DOHH2 (cell line): ENCODE measurements around the gene GABRR2.
A peak's percentile ranks its signal among the peaks of the same experiment; 100 is the strongest.

Experiments
- H3F3A ChIP-seq: fragments of 200-600 bp; sonication (generic), shearing (Covaris generic); 2 replicates; pipeline ENCODE4 v1.6.0; 2016; ENCODE audit warnings: antibody characterized with exemption, mild to moderate bottlenecking; ENCODE audit not compliant: control insufficient read depth, insufficient read depth
- H3K27ac ChIP-seq: fragments of 200-600 bp; sonication (generic); 2 replicates; pipeline ENCODE4 v1.5.1; 2014; ENCODE audit warnings: low read depth, mild to moderate bottlenecking, low read length, moderate library complexity
- H3K27me3 ChIP-seq: fragments of 200-600 bp; sonication (generic); 2 replicates; pipeline ENCODE4 v1.6.1; 2014; ENCODE audit warnings: mild to moderate bottlenecking, low read length, mixed read lengths; ENCODE audit not compliant: control insufficient read depth
- H3K36me3 ChIP-seq: fragments of 200-600 bp; sonication (generic); 2 replicates; pipeline ENCODE4 v1.6.1; 2014; ENCODE audit warnings: mild to moderate bottlenecking, low read length, moderate library complexity, mixed read lengths; ENCODE audit not compliant: control insufficient read depth
- H3K4me1 ChIP-seq: fragments of 200-600 bp; sonication (generic); 2 replicates; pipeline ENCODE4 v1.6.1; 2014; ENCODE audit warnings: mild to moderate bottlenecking, low read length, mixed read lengths; ENCODE audit not compliant: control insufficient read depth
- H3K4me2 ChIP-seq: fragments of 200-600 bp; sonication (generic); 2 replicates; pipeline ENCODE4 v1.6.0; 2014; ENCODE audit warnings: mild to moderate bottlenecking, low read length, moderate library complexity
- H3K4me3 ChIP-seq: fragments of 200-600 bp; sonication (generic); 2 replicates; pipeline ENCODE4 v1.5.1; 2014; ENCODE audit warnings: mild to moderate bottlenecking, low read length, mixed read lengths
- H3K79me2 ChIP-seq: fragments of 200-600 bp; sonication (generic); 2 replicates; pipeline ENCODE4 v1.6.1; 2014; ENCODE audit warnings: mild to moderate bottlenecking, low read length, mixed read lengths; ENCODE audit not compliant: control insufficient read depth
- H3K9me2 ChIP-seq: fragments of 200-600 bp; sonication (generic); replicated peaks from 2 replicates; pipeline ENCODE4 v1.6.1; 2014; ENCODE audit warnings: mild to moderate bottlenecking, low read length, mixed read lengths; ENCODE audit not compliant: control insufficient read depth
- H3K9me3 ChIP-seq: fragments of 200-600 bp; sonication (generic); 2 replicates; pipeline ENCODE4 v1.6.1; 2014; ENCODE audit warnings: antibody characterized with exemption, low read length, mixed read lengths; ENCODE audit not compliant: control insufficient read depth, insufficient read depth
- H4K20me1 ChIP-seq: fragments of 200-600 bp; sonication (generic); 2 replicates; pipeline ENCODE4 v1.6.0; 2014; ENCODE audit warnings: low read depth, mild to moderate bottlenecking, antibody characterized with exemption, low read length, moderate library complexity; ENCODE audit not compliant: control insufficient read depth, insufficient read depth
- EZH2phosphoT487 ChIP-seq: fragments of 200-600 bp; sonication (generic); IDR thresholded peaks from 2 replicates; pipeline ENCODE4 v1.6.1; 2017; ENCODE audit warnings: borderline replicate concordance, mild to moderate bottlenecking, antibody characterized with exemption, low read length, moderate library complexity, mixed read lengths
- TF ChIP-seq, protein P1 (sequence below): fragments of 200-600 bp; sonication (generic); IDR thresholded peaks from one replicate; pipeline ENCODE4 v1.5.1; 2014; ENCODE audit warnings: antibody characterized with exemption, mild to moderate bottlenecking, low read depth, low read length; ENCODE audit not compliant: poor library complexity, severe bottlenecking

Gene GABRR2

GRCh38 chr6:89243331-89243629 is 71.8 kb downstream of the GABRR2 start:
- H3K9me2 ChIP-seq, result no peaks in the 10 kb centered on the region
- H4K20me1 ChIP-seq, result no peaks in the 10 kb centered on the region
- no peaks in the 10 kb centered on the region for H3K36me3 ChIP-seq
- H3K4me1 ChIP-seq, result peaks cover 16% of the 10 kb centered on the region
- no peaks in the 10 kb centered on the region for H3F3A ChIP-seq
- no peaks in the 10 kb centered on the region for H3K9me3 ChIP-seq
- no peaks in the 10 kb centered on the region for H3K27me3 ChIP-seq
- H3K27ac ChIP-seq, result no peak overlapping the region
- no peaks in the 10 kb centered on the region for H3K79me2 ChIP-seq
- no peak overlapping the region for H3K4me2 ChIP-seq
- TF ChIP-seq EZH2phosphoT487, result no peak
- TF ChIP-seq, protein P1, sequence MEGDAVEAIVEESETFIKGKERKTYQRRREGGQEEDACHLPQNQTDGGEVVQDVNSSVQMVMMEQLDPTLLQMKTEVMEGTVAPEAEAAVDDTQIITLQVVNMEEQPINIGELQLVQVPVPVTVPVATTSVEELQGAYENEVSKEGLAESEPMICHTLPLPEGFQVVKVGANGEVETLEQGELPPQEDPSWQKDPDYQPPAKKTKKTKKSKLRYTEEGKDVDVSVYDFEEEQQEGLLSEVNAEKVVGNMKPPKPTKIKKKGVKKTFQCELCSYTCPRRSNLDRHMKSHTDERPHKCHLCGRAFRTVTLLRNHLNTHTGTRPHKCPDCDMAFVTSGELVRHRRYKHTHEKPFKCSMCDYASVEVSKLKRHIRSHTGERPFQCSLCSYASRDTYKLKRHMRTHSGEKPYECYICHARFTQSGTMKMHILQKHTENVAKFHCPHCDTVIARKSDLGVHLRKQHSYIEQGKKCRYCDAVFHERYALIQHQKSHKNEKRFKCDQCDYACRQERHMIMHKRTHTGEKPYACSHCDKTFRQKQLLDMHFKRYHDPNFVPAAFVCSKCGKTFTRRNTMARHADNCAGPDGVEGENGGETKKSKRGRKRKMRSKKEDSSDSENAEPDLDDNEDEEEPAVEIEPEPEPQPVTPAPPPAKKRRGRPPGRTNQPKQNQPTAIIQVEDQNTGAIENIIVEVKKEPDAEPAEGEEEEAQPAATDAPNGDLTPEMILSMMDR, result no peak
- no peak overlapping the region for H3K4me3 ChIP-seq

- H3K79me2 ChIP-seq, result no peaks in the 10 kb centered on the region
- H3K4me3 ChIP-seq, result no peak overlapping the region
- H3F3A ChIP-seq, result no peaks in the 10 kb centered on the region
- H3K4me1 ChIP-seq, result peaks cover 16% of the 10 kb centered on the region
- TF ChIP-seq, protein P1, result peak; percentile 51
- no peak for TF ChIP-seq EZH2phosphoT487
- H3K9me2 ChIP-seq, result no peaks in the 10 kb centered on the region
- no peaks in the 10 kb centered on the region for H3K27me3 ChIP-seq
- no peak overlapping the region for H3K4me2 ChIP-seq
- H3K9me3 ChIP-seq, result no peaks in the 10 kb centered on the region
- no peaks in the 10 kb centered on the region for H4K20me1 ChIP-seq
- H3K36me3 ChIP-seq, result no peaks in the 10 kb centered on the region
- H3K27ac ChIP-seq, result no peak overlapping the region
These were observed 72.3 kb downstream of the GABRR2 start for GRCh38 chr6:89242574-89243330.

DNA sequence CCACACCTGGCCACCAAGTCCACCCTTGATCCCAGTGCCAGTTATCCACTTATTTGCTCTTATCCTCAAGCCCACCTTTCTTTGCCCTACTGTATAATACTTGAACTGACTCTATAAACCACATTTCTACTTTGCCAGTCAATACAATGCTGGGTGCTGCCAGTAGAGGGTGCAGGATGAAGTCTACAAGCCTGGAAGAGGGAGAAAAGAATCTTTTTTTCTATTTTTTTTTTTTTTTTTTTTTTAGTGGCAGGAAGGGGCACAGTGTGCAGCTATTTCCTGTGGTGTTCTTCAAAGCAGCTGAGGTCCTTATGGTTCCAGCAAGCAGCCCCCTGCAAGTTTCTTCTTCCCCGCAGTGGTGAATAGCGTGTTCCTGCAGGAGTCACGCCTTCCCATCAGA is 75.8 kb downstream of the GABRR2 start:
- Histone ChIP-seq H3F3A (no peaks in the 10 kb centered on the region), H3K36me3 (no peaks in the 10 kb centered on the region), H3K27ac (no peak overlapping the region), H3K9me3 (no peaks in the 10 kb centered on the region), H3K9me2 (no peaks in the 10 kb centered on the region), H3K79me2 (no peaks in the 10 kb centered on the region), H3K27me3 (no peaks in the 10 kb centered on the region), H3K4me3 (peak overlapping the region; percentile 29; the same call in 1 of the 2 replicates), H3K4me1 (peaks cover 16% of the 10 kb centered on the region), H4K20me1 (no peaks in the 10 kb centered on the region), H3K4me2 (peak overlapping the region; percentile 31)
- no peak for TF ChIP-seq EZH2phosphoT487
- TF ChIP-seq, protein P1, result peak; percentile 60
